SK-N-MC (cell line): ENCODE measurements around the gene PRXL2B.

Experiments
- DNase-seq: peaks from one replicate; pipeline ENCODE4 v3.0.0-alpha.2; 2011; ENCODE audit warnings: low read depth, low spot score
- H3K27ac ChIP-seq: fragments of 200-600 bp; sonication (generic); 2 replicates; pipeline ENCODE4 v1.5.1; 2016; ENCODE audit warnings: mixed run types
- H3K36me3 ChIP-seq: fragments of 200-600 bp; sonication (generic); 2 replicates; pipeline ENCODE4 v1.6.1; 2017; ENCODE audit warnings: antibody characterized with exemption, low read length, mixed read lengths; ENCODE audit not compliant: insufficient read depth
- H3K4me3 ChIP-seq: fragments of 200-600 bp; sonication (generic); 2 replicates; pipeline ENCODE4 v1.5.1; 2016
- H3K9ac ChIP-seq: fragments of 200-600 bp; sonication (generic); 2 replicates; pipeline ENCODE4 v1.8.0; 2017; ENCODE audit warnings: mixed run types, mixed read lengths; ENCODE audit not compliant: insufficient read length
- H3K9me3 ChIP-seq: fragments of 200-600 bp; sonication (generic); 2 replicates; pipeline ENCODE4 v1.6.1; 2017; ENCODE audit warnings: low read depth, mild to moderate bottlenecking, antibody characterized with exemption, low read length, moderate library complexity, mixed read lengths
- EZH2 ChIP-seq: fragments of 200-600 bp; sonication (generic); IDR thresholded peaks from one replicate; pipeline ENCODE4 v1.6.1; 2017; ENCODE audit warnings: antibody characterized with exemption
- FOXP2 ChIP-seq: optimal IDR thresholded peaks from 2 replicates; pipeline ENCODE3; 2011; ENCODE audit warnings: mild to moderate bottlenecking, moderate library complexity; ENCODE audit not compliant: insufficient read depth; ENCODE audit errors: extremely low read length, control extremely low read depth
- POLR2AphosphoS5 ChIP-seq: IDR thresholded peaks from 2 replicates; pipeline ENCODE4 v1.6.1; 2012; ENCODE audit warnings: mild to moderate bottlenecking, low read depth, low read length, borderline replicate concordance

PRXL2B gene

DNA sequence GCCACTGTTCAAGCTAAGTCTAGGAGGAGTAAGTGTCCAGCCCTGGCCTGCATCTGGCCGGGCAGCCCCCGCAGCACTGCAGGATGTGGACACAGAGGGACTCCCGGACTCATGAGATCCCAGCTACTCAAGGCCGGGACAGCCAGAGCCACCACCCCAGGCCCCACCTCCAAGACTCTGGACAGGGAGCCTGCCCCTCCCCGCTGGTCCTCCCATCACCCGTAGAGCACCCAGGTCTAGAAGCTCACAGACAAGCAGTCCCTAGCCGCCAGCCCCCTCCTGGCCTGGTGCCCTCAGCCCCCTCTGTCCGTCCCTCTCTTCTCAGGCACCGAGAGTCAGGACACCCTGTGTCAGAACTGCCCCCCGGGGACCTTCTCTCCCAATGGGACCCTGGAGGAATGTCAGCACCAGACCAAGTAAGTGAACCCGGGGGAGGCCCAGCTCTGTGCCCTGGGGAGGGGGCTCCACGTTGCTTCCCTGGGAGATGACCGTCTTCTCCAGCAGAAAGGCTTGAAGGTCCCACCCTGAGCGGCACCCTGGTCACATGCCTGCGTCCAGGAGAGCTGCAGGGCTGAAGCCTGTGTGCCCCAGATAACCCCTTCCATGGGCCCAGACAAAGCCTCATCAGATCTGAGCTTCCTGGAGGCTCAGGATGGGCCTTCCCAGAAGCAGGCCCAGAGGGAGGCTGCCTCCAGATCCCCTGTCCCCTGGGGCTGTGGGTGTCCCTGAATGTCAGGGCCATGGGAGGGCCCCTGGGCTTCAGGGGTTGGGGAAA, 26.1 kb upstream of the PRXL2B start:
- no peak overlapping the region for H3K27ac ChIP-seq
- H3K4me3 ChIP-seq = no peak overlapping the region
- no peaks in the 10 kb centered on the region for H3K9me3 ChIP-seq
- H3K9ac ChIP-seq = no peak overlapping the region
- TF ChIP-seq EZH2 (no peak), POLR2AphosphoS5 (no peak), FOXP2 (no peak)
- no peaks in the 10 kb centered on the region for H3K36me3 ChIP-seq
- DNase-seq = no peak

DNA sequence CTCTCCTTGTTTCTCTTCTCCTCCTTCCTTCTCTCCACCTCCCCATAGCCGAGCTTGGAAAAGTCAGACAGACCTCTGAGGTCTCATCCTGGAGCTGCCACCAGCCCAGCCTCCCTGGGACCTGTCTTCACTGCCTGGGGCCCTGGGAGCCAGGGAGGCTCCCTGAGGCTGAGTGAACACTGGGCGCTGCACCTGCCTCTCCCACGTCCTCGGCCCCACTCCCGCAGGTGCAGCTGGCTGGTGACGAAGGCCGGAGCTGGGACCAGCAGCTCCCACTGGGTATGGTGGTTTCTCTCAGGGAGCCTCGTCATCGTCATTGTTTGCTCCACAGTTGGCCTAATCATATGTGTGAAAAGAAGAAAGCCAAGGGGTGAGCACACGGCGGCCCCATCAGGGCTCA, 25.1 kb upstream of the PRXL2B start:
- no peak overlapping the region for H3K27ac ChIP-seq
- TF ChIP-seq EZH2 (no peak), POLR2AphosphoS5 (no peak), FOXP2 (no peak)
- H3K9me3 ChIP-seq = no peaks in the 10 kb centered on the region
- no peak for DNase-seq
- H3K9ac ChIP-seq = no peak overlapping the region
- H3K36me3 ChIP-seq = no peaks in the 10 kb centered on the region
- no peak overlapping the region for H3K4me3 ChIP-seq

- DNase-seq = no peak
- Histone ChIP-seq H3K27ac (no peak overlapping the region), H3K9ac (no peak overlapping the region), H3K9me3 (no peaks in the 10 kb centered on the region), H3K36me3 (no peaks in the 10 kb centered on the region), H3K4me3 (no peak overlapping the region)
- no peak for TF ChIP-seq EZH2
- TF ChIP-seq FOXP2 = no peak
- TF ChIP-seq POLR2AphosphoS5 = no peak
Measured at GRCh38 chr1:2561898-2562895, 24.4 kb upstream of the PRXL2B start.

GRCh38 chr1:2563205-2563604, 23.4 kb upstream of the PRXL2B start:
- TF ChIP-seq POLR2AphosphoS5 (no peak), FOXP2 (no peak), EZH2 (no peak)
- H3K27ac ChIP-seq = no peak overlapping the region
- H3K36me3 ChIP-seq = no peaks in the 10 kb centered on the region
- no peak overlapping the region for H3K9ac ChIP-seq
- no peak overlapping the region for H3K4me3 ChIP-seq
- no peak for DNase-seq
- H3K9me3 ChIP-seq = no peaks in the 10 kb centered on the region

GRCh38 chr1:2564006-2564814, 22.4 kb upstream of the PRXL2B start:
- H3K4me3 ChIP-seq = no peak overlapping the region
- TF ChIP-seq EZH2 (no peak), FOXP2 (no peak), POLR2AphosphoS5 (no peak)
- H3K27ac ChIP-seq = no peak overlapping the region
- DNase-seq = no peak
- H3K36me3 ChIP-seq = no peaks in the 10 kb centered on the region
- H3K9me3 ChIP-seq = no peaks in the 10 kb centered on the region
- no peak overlapping the region for H3K9ac ChIP-seq

- H3K9ac ChIP-seq = no peak overlapping the region
- no peak for DNase-seq
- TF ChIP-seq EZH2 (no peak), FOXP2 (no peak), POLR2AphosphoS5 (no peak)
- H3K4me3 ChIP-seq = no peak overlapping the region
- no peaks in the 10 kb centered on the region for H3K36me3 ChIP-seq
- no peaks in the 10 kb centered on the region for H3K9me3 ChIP-seq
- no peak overlapping the region for H3K27ac ChIP-seq
Measured at GRCh38 chr1:2564815-2565374, 21.7 kb upstream of the PRXL2B start.

DNA sequence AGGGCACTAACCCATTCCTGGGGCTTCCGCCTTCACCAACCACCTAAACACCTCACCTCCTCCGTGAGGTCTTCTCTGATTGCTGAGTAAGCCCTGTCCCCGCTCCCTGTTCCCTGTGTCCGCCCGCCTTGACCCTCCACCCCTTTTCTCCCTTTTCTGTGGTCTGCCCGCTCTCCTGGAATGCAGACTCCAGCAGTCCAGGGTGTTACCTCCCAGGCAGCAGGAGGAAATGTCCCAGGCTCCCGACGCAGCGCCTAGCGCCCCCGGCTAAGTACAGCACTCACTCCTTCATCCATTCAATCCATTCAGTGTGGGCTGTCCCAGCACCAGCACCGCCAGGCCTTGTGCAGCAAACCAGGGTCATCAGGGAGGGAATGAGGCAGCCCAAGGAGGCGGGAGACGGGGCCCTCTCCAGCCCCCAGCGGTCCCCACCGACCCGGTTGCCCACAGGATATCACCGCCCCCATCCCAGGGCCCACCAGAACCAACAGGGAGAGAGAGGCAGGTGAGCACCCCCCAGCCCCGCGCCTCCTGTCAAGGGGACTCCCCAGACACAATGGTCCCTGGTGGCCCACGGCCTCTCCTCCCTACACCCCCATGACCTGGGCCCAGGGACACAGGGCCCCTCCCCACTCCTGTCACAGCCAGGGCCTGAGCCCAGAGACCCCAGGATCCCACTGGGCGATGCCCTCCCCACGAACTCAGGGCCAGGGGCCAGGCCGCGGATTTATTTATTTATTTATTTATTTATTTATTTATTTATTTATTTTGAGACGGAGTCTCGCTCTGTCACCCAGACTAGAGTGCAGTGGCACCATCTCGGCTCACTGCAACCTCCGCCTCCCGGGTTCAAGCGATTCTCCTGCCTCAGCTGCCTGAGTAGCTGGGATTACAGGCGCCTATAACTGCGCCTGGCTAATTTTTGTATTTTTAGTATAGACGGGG, 20.2 kb upstream of the PRXL2B start:
- no peak for DNase-seq
- TF ChIP-seq POLR2AphosphoS5 (no peak), EZH2 (no peak), FOXP2 (no peak)
- Histone ChIP-seq H3K9ac (no peak overlapping the region), H3K9me3 (no peaks in the 10 kb centered on the region), H3K4me3 (no peak overlapping the region), H3K36me3 (no peaks in the 10 kb centered on the region), H3K27ac (no peak overlapping the region)
